Testis (tissue), 3 donors: Measurements from ENCODE around the gene SP140L. TPM values are rescaled to one million over a fixed set of nuclear protein-coding genes. Genes with fewer than 3 reads are reported as not detected.

Experiments
- DNase-seq: peaks from one replicate; pipeline ENCODE4 v3.0.0-alpha.2; 2019
- H3K27ac ChIP-seq, 2 donors: fragments of 200-600 bp; sonication (generic); one replicate each; pipeline ENCODE4 v1.5.1; 2019
- H3K27me3 ChIP-seq: fragments of 200-600 bp; sonication (generic); one replicate; pipeline ENCODE4 v1.5.1; 2019
- H3K36me3 ChIP-seq: fragments of 200-600 bp; sonication (generic); one replicate; pipeline ENCODE4 v1.5.1; 2017; ENCODE audit warnings: low read depth; ENCODE audit errors: missing control alignments
- H3K4me1 ChIP-seq: fragments of 200-600 bp; sonication (generic); one replicate; pipeline ENCODE4 v1.5.1; 2019
- H3K4me3 ChIP-seq, 2 donors: fragments of 200-600 bp; sonication (generic); one replicate each; pipeline ENCODE4 v1.5.1; 2017 to 2019
- H3K9me3 ChIP-seq: fragments of 200-600 bp; sonication (generic); one replicate; pipeline ENCODE4 v1.5.1; 2017
- CTCF ChIP-seq, 3 experiments: fragments of 450-650 bp in 2 of 3; fragments of 200-600 bp in 1 of 3; sonication (generic) in 1 of 3; IDR thresholded peaks; one replicate each; pipeline ENCODE4 v1.5.1; 2016 to 2019; ENCODE audit warnings: antibody characterized with exemption in 3 of 3, mild to moderate bottlenecking in 2 of 3, moderate library complexity in 1 of 3
- POLR2A ChIP-seq: fragments of 450-650 bp; IDR thresholded peaks from one replicate; pipeline ENCODE4 v1.6.1; 2017; ENCODE audit warnings: antibody characterized with exemption, mild to moderate bottlenecking, moderate library complexity
- WGBS, 2 donors: methylation state at CpG; one replicate each; pipeline ENCODE4 v1.1.5; 2018; 5-methylcytosine and 5-hydroxymethylcytosine counted together
- intact Hi-C: fragments of 100-400 bp; cut with DNase I; formaldehyde crosslinking; loops from one replicate; pipeline ENCODE4 v1.15.1; 2023; ENCODE audit warnings: low total_unique reads
- polyA plus RNA-seq: library from polyadenylated mRNA; stranded (reverse); fragments of 350-450 nt; fragmentation: Illumina TruSeq; extraction: RNeasy Lipid Tissue Mini Kit (QIAGEN cat#74804); gene quantifications from one replicate; pipeline ENCODE4 v1.2.3, GENCODE V29; 2014; ENCODE audit warnings: low read depth, low replicate concordance; ENCODE audit not compliant: insufficient read depth
- total RNA-seq, 2 donors: library from RNA; depleted of rRNA; stranded (reverse); fragments of >200 nt; gene quantifications; one replicate each; pipeline ENCODE4 v1.2.3, GENCODE V29; 2016

SP140L gene
- total and polyA plus RNA-seq, 3 donors from 2014 or later, result 7.2 to 21.9 (median 7.9) TPM

- Histone ChIP-seq H3K27me3 (no peaks in the 10 kb centered on the region), H3K4me1 (no peaks in the 10 kb centered on the region), H3K4me3 (no peak overlapping the region), H3K27ac (no peak overlapping the region), H3K36me3 (no peaks in the 10 kb centered on the region), H3K9me3 (no peaks in the 10 kb centered on the region)
- DNase-seq, result no peak
- 66 to 76% methylated on average over 6 of the region's 6 CpGs for WGBS, 2 donors
- TF ChIP-seq CTCF (IDR thresholded peaks at IDR 0.05) (no peak), POLR2A (no peak)
- intact Hi-C loops, result no loop called here
Observed at GRCh38 chr2:230318190-230319121, 8.5 kb upstream of the SP140L start.

- Histone ChIP-seq H3K4me3 (no peak overlapping the region), H3K27me3 (no peaks in the 10 kb centered on the region), H3K36me3 (no peaks in the 10 kb centered on the region), H3K27ac (no peak overlapping the region), H3K9me3 (no peaks in the 10 kb centered on the region), H3K4me1 (no peaks in the 10 kb centered on the region)
- intact Hi-C loops, result no loop called here
- WGBS, 2 donors, result 85 to 96% methylated on average over 4 to 5 of the region's 5 CpGs
- no peak for TF ChIP-seq CTCF (IDR thresholded peaks at IDR 0.05)
- no peak for TF ChIP-seq POLR2A
- DNase-seq, result no peak
Observed at GRCh38 chr2:230319211-230319862, 7.7 kb upstream of the SP140L start.

GRCh38 chr2:230321031-230321430 lies 6.0 kb upstream of the SP140L start:
- no peaks in the 10 kb centered on the region for H3K36me3 ChIP-seq
- DNase-seq, result no peak
- intact Hi-C loops, result no loop called here
- H3K27me3 ChIP-seq, result no peaks in the 10 kb centered on the region
- WGBS, 2 donors, result 100% methylated on average over 2 of the region's 2 CpGs
- no peaks in the 10 kb centered on the region for H3K4me1 ChIP-seq
- no peaks in the 10 kb centered on the region for H3K9me3 ChIP-seq
- H3K4me3 ChIP-seq, result no peak overlapping the region
- H3K27ac ChIP-seq, result no peak overlapping the region
- no peak for TF ChIP-seq CTCF (IDR thresholded peaks at IDR 0.05)
- TF ChIP-seq POLR2A, result no peak

GRCh38 chr2:230322561-230323384 lies 4.2 kb upstream of the SP140L start:
- Histone ChIP-seq H3K27me3 (no peaks in the 10 kb centered on the region), H3K36me3 (no peaks in the 10 kb centered on the region), H3K9me3 (no peaks in the 10 kb centered on the region), H3K4me1 (peaks cover 3% of the 10 kb centered on the region), H3K4me3 (no peak overlapping the region), H3K27ac (no peak overlapping the region)
- DNase-seq, result no peak
- intact Hi-C loops, result no loop called here
- no peak for TF ChIP-seq CTCF (IDR thresholded peaks at IDR 0.05)
- TF ChIP-seq POLR2A, result no peak
- WGBS, 2 donors, result 84 to 90% methylated on average over 12 of the region's 12 CpGs
